Body of pancreas (tissue), 4 donors: ENCODE results near the gene MYOCOS. TPM values are rescaled to one million over a fixed set of nuclear protein-coding genes. Genes with fewer than 3 reads are reported as not detected.
A peak's percentile ranks its signal among the peaks of the same experiment; 100 is the strongest.
"Not testable (repeated sequence)": the region's sequence is repeated elsewhere in the genome, so short reads cannot be mapped to it uniquely, and the experiment has no call there.

ENCODE experiments used
- ATAC-seq: fragments of 150-250 bp; one replicate; pipeline ENCODE4 v1.9.1; 2016
- DNase-seq, 4 donors: peaks; one replicate each; pipeline ENCODE4 v3.0.0-alpha.2; 2019
- H3K27ac ChIP-seq, 4 donors: fragments of 200-600 bp; sonication (generic); 1 replicate in 3 of 4; 2 replicates in 1 of 4; pipeline versions ENCODE4 v1.5.1 to v1.6.1; 2016 to 2019; ENCODE audit warnings: mild to moderate bottlenecking in 1 of 4, mixed read lengths in 1 of 4, moderate library complexity in 1 of 4
- H3K27me3 ChIP-seq, 2 donors: fragments of 200-600 bp; sonication (generic); one replicate each; pipeline ENCODE4 v1.6.0; 2016; ENCODE audit warnings: mild to moderate bottlenecking in 1 of 2
- H3K36me3 ChIP-seq, 2 donors: fragments of 200-600 bp; sonication (generic); replicated peaks in 1 of 2; 2 replicates each; pipeline ENCODE4 v1.5.1; 2016; ENCODE audit warnings: low read depth in 2 of 2; ENCODE audit not compliant: insufficient read depth in 1 of 2
- H3K4me1 ChIP-seq: fragments of 200-600 bp; sonication (generic); one replicate; pipeline ENCODE4 v1.6.0; 2016
- H3K4me3 ChIP-seq, 2 donors: fragments of 200-600 bp; sonication (generic); 1 replicate in 1 of 2; 2 replicates in 1 of 2; pipeline ENCODE4 v1.5.1; 2016 to 2019
- H3K9me3 ChIP-seq, 3 donors: fragments of 200-600 bp; sonication (generic); 1 replicate in 2 of 3; 2 replicates in 1 of 3; pipeline ENCODE4 v1.5.1; 2016
- CTCF ChIP-seq, 7 experiments: fragments of 450-650 bp in 4 of 7; fragments of 200-600 bp in 3 of 7; sonication (generic) in 3 of 7; IDR thresholded peaks; one replicate each; pipeline ENCODE4 v1.5.1; 2016 to 2019; ENCODE audit warnings: antibody characterized with exemption in 7 of 7
- POLR2A ChIP-seq, 3 donors: fragments of 450-650 bp; IDR thresholded peaks; one replicate each; pipeline ENCODE4 v1.6.1; 2016; ENCODE audit warnings: antibody characterized with exemption in 3 of 3, mild to moderate bottlenecking in 2 of 3
- WGBS, 2 donors: methylation state at CpG; one replicate each; pipeline ENCODE4 v1.1.5; 2017; 5-methylcytosine and 5-hydroxymethylcytosine counted together
- intact Hi-C: fragments of 100-400 bp; cut with DNase I; formaldehyde crosslinking; loops from one replicate; pipeline ENCODE4 v1.15.1; 2023
- total RNA-seq, 2 donors: library from RNA; depleted of rRNA; stranded (reverse); fragments of >200 nt; gene quantifications; one replicate each; pipeline ENCODE4 v1.1.0, GENCODE V29; 2016

MYOCOS gene
- total RNA-seq, 2 donors from 2014 or later = not detected

- ATAC-seq = peak; percentile 21
- peak overlapping the region in 3 of 4 donors; percentile 42 to 77 (median 48) for H3K27ac ChIP-seq
Measured at GRCh38 chr1:171606402-171606941, 15.6 kb upstream of the MYOCOS start.

GRCh38 chr1:171610385-171610784, 11.7 kb upstream of the MYOCOS start:
- 70 to 73% methylated on average over 2 of the region's 2 CpGs for WGBS, 2 donors
- H3K4me1 ChIP-seq = no peaks in the 10 kb centered on the region
- intact Hi-C loops = no loop called here
- H3K9me3 ChIP-seq = no peaks in the 10 kb centered on the region
- DNase-seq (no peak), ATAC-seq (no peak)
- H3K4me3 ChIP-seq = no peak overlapping the region
- no peak overlapping the region for H3K27ac ChIP-seq
- H3K27me3 ChIP-seq = no peaks in the 10 kb centered on the region
- TF ChIP-seq POLR2A (IDR thresholded peaks at IDR 0.05) = no peak
- no peak for TF ChIP-seq CTCF (IDR thresholded peaks at IDR 0.05)
- no peaks in the 10 kb centered on the region for H3K36me3 ChIP-seq

More at GRCh38 chr1:171606402-171606941, 15.6 kb upstream of the MYOCOS start:
- WGBS, 2 donors = 67 to 70% methylated on average over 10 of the region's 10 CpGs
- no peaks in the 10 kb centered on the region for H3K4me1 ChIP-seq
- H3K4me3 ChIP-seq = no peak overlapping the region
- H3K36me3 ChIP-seq = no peaks in the 10 kb centered on the region
- intact Hi-C loops = no loop called here
- TF ChIP-seq POLR2A (IDR thresholded peaks at IDR 0.05) (no peak), CTCF (IDR thresholded peaks at IDR 0.05) (no peak)
- peak in 3 of 4 donors; percentile 12 to 20 (median 14) for DNase-seq
- no peaks in the 10 kb centered on the region for H3K27me3 ChIP-seq
- no peaks in the 10 kb centered on the region for H3K9me3 ChIP-seq

- ATAC-seq (no peak), DNase-seq (no peak)
- intact Hi-C loops = no loop called here
- Histone ChIP-seq H3K36me3 (no peaks in the 10 kb centered on the region), H3K27me3 (no peaks in the 10 kb centered on the region), H3K27ac (no peak overlapping the region), H3K4me3 (no peak overlapping the region), H3K9me3 (no peaks in the 10 kb centered on the region), H3K4me1 (no peaks in the 10 kb centered on the region)
- 60 to 75% methylated on average over 2 of the region's 2 CpGs for WGBS, 2 donors
- TF ChIP-seq POLR2A (IDR thresholded peaks at IDR 0.05) = no peak
- TF ChIP-seq CTCF (IDR thresholded peaks at IDR 0.05) = no peak
Measured at GRCh38 chr1:171611306-171611705, 10.7 kb upstream of the MYOCOS start.

GRCh38 chr1:171613282-171613681, 8.8 kb upstream of the MYOCOS start:
- no peak overlapping the region for H3K27ac ChIP-seq
- intact Hi-C loops = no loop called here

GRCh38 chr1:171615122-171615906, 6.7 kb upstream of the MYOCOS start:
- H3K9me3 ChIP-seq, H3K4me1 ChIP-seq, H3K4me3 ChIP-seq, H3K36me3 ChIP-seq, H3K27me3 ChIP-seq, intact Hi-C loops, ATAC-seq, DNase-seq: not testable (repeated sequence)
- H3K27ac ChIP-seq = peak overlapping the region in 1 of 4 donors; percentile 29
- 66 to 73% methylated on average over 14 of the region's 14 CpGs for WGBS, 2 donors

More at GRCh38 chr1:171613282-171613681, 8.8 kb upstream of the MYOCOS start:
- Histone ChIP-seq H3K9me3 (no peaks in the 10 kb centered on the region), H3K4me1 (no peaks in the 10 kb centered on the region), H3K4me3 (no peak overlapping the region), H3K36me3 (no peaks in the 10 kb centered on the region), H3K27me3 (no peaks in the 10 kb centered on the region)
- TF ChIP-seq POLR2A (IDR thresholded peaks at IDR 0.05) = no peak
- no peak for TF ChIP-seq CTCF (IDR thresholded peaks at IDR 0.05)
- WGBS, 2 donors = 90 to 100% methylated on average over 1 of the region's 1 CpG
- ATAC-seq (no peak), DNase-seq (no peak)
